HAP-1 (cell line): ENCODE data around the gene ZBTB8OS.
"Not testable (repeated sequence)": the region's sequence is repeated elsewhere in the genome, so short reads cannot be mapped to it uniquely, and the experiment has no call there.

Experiments
- DNase-seq, 2 experiments: peaks; one replicate each; pipeline ENCODE4 v3.0.0-alpha.2; 2016 to 2020; ENCODE audit warnings: low spot score in 2 of 2
- H3K27me3 ChIP-seq: fragments of 250-450 bp; sonication (Bioruptor Pico); 2 replicates; pipeline ENCODE4 v1.5.1; 2020; ENCODE audit warnings: low read depth, mild to moderate bottlenecking, moderate library complexity
- H3K36me3 ChIP-seq: fragments of 250-450 bp; sonication (Bioruptor Pico); replicated peaks from 2 replicates; pipeline ENCODE4 v1.5.1; 2020; ENCODE audit warnings: mild to moderate bottlenecking
- H3K4me1 ChIP-seq: fragments of 250-450 bp; sonication (Bioruptor Pico); 2 replicates; pipeline ENCODE4 v1.5.1; 2020; ENCODE audit warnings: mild to moderate bottlenecking
- H3K4me3 ChIP-seq: fragments of 250-450 bp; sonication (Bioruptor Pico); 2 replicates; pipeline ENCODE4 v1.5.1; 2020; ENCODE audit warnings: mild to moderate bottlenecking, moderate library complexity
- H3K9me3 ChIP-seq: fragments of 250-450 bp; sonication (Bioruptor Pico); 2 replicates; pipeline ENCODE4 v1.5.1; 2020; ENCODE audit warnings: mild to moderate bottlenecking, moderate library complexity
- in situ Hi-C: fragments of 300-500 bp; cut with MboI; formaldehyde crosslinking; loops from 3 replicates; pipeline ENCODE4 v1.14.3; 2020; ENCODE audit warnings: low sequenced_read_pairs, inconsistent platforms, mixed read lengths

Gene ZBTB8OS

GRCh38 chr1:32668716-32669115, 18.4 kb upstream of the ZBTB8OS start:
- in situ Hi-C loops = loop anchor here (10.0 kb wide), 1 partner anchor 116 kb away; no protein-coding TSS in a partner anchor
- H3K4me3 ChIP-seq, H3K27me3 ChIP-seq, H3K9me3 ChIP-seq, H3K4me1 ChIP-seq, DNase-seq: not testable (repeated sequence)
- peaks cover 98% of the 10 kb centered on the region for H3K36me3 ChIP-seq

GRCh38 chr1:32666901-32667566, 16.7 kb upstream of the ZBTB8OS start:
- H3K36me3 ChIP-seq = peaks cover 98% of the 10 kb centered on the region
- DNase-seq = no peak
- in situ Hi-C loops = loop anchor here (10.0 kb wide), 1 partner anchor 118 kb away; no protein-coding TSS in a partner anchor

GRCh38 chr1:32665915-32666314, 15.6 kb upstream of the ZBTB8OS start:
- Histone ChIP-seq H3K36me3 (peaks cover 97% of the 10 kb centered on the region), H3K9me3 (no peaks in the 10 kb centered on the region), H3K27me3 (no peaks in the 10 kb centered on the region), H3K4me1 (0 out of 2 replicates have a peak, but pooled peaks cover 2% of the 10 kb centered on the region), H3K4me3 (no peak overlapping the region)
- in situ Hi-C loops = loop anchor here (10.0 kb wide), 1 partner anchor 119 kb away; no protein-coding TSS in a partner anchor
- DNase-seq = no peak

More at GRCh38 chr1:32666901-32667566, 16.7 kb upstream of the ZBTB8OS start:
- Histone ChIP-seq H3K27me3 (no peaks in the 10 kb centered on the region), H3K4me3 (no peak overlapping the region), H3K9me3 (no peaks in the 10 kb centered on the region), H3K4me1 (0 out of 2 replicates have a peak, but pooled peaks cover 2% of the 10 kb centered on the region)

GRCh38 chr1:32659581-32659980, 9.2 kb upstream of the ZBTB8OS start:
- no peak for DNase-seq
- Histone ChIP-seq H3K9me3 (no peaks in the 10 kb centered on the region), H3K36me3 (peaks cover 95% of the 10 kb centered on the region), H3K27me3 (no peaks in the 10 kb centered on the region), H3K4me1 (peaks cover 4% of the 10 kb centered on the region; the same call in 1 of the 2 replicates), H3K4me3 (no peak overlapping the region)
- in situ Hi-C loops = no loop called here

GRCh38 chr1:32652244-32652962, 2.1 kb upstream of the ZBTB8OS start:
- H3K27me3 ChIP-seq = no peaks in the 10 kb centered on the region
- DNase-seq = no peak
- peak overlapping the region; percentile 85 for H3K4me3 ChIP-seq
- peaks cover 69% of the 10 kb centered on the region for H3K36me3 ChIP-seq
- H3K4me1 ChIP-seq = peaks cover 25% of the 10 kb centered on the region
- H3K9me3 ChIP-seq = no peaks in the 10 kb centered on the region
- in situ Hi-C loops = no loop called here

GRCh38 chr1:32651461-32652073, 1.2 kb upstream of the ZBTB8OS start:
- no peak for DNase-seq
- in situ Hi-C loops = no loop called here
- Histone ChIP-seq H3K4me1 (peaks cover 25% of the 10 kb centered on the region), H3K9me3 (no peaks in the 10 kb centered on the region), H3K36me3 (peaks cover 61% of the 10 kb centered on the region), H3K4me3 (peak overlapping the region; percentile 85), H3K27me3 (no peaks in the 10 kb centered on the region)

- in situ Hi-C loops = no loop called here
- H3K4me1 ChIP-seq = peaks cover 25% of the 10 kb centered on the region
- H3K36me3 ChIP-seq = peaks cover 54% of the 10 kb centered on the region
- peak within 1 kb of the TSS; percentile 85 for H3K4me3 ChIP-seq
- H3K9me3 ChIP-seq = no peaks in the 10 kb centered on the region
- no peaks in the 10 kb centered on the region for H3K27me3 ChIP-seq
- DNase-seq = peak; percentile 92 to 98
These were observed 556 bp upstream of the ZBTB8OS start, which contains the start of gene RBBP4 for GRCh38 chr1:32650752-32651460. TSS of gene RBBP4 (plus strand) at chr1:32651208. CDS start at chr1:32651307, 99 bp downstream.

GRCh38 chr1:32647308-32648134, 2.8 kb downstream of the ZBTB8OS start:
- no peak for DNase-seq
- H3K4me3 ChIP-seq = no peak overlapping the region
- in situ Hi-C loops = no loop called here

GRCh38 chr1:32644426-32644825, 5.9 kb downstream of the ZBTB8OS start:
- H3K9me3 ChIP-seq = no peaks in the 10 kb centered on the region
- H3K4me3 ChIP-seq = no peak overlapping the region
- H3K4me1 ChIP-seq = peaks cover 23% of the 10 kb centered on the region
- no peak for DNase-seq
- no peaks in the 10 kb centered on the region for H3K27me3 ChIP-seq
- in situ Hi-C loops = no loop called here
- H3K36me3 ChIP-seq = peaks cover 8% of the 10 kb centered on the region

More at GRCh38 chr1:32647308-32648134, 2.8 kb downstream of the ZBTB8OS start:
- Histone ChIP-seq H3K4me1 (peaks cover 16% of the 10 kb centered on the region), H3K27me3 (no peaks in the 10 kb centered on the region), H3K9me3 (no peaks in the 10 kb centered on the region), H3K36me3 (peaks cover 22% of the 10 kb centered on the region)

- H3K27me3 ChIP-seq, H3K9me3 ChIP-seq, H3K36me3 ChIP-seq, in situ Hi-C loops: not testable (repeated sequence)
- DNase-seq = peak; percentile 34 to 92
- peak overlapping the region; percentile 10; the same call in 1 of the 2 replicates for H3K4me3 ChIP-seq
- H3K4me1 ChIP-seq = peaks cover 27% of the 10 kb centered on the region
These were observed 8.0 kb downstream of the ZBTB8OS start for GRCh38 chr1:32642292-32642827.

GRCh38 chr1:32639489-32640075, 10.8 kb downstream of the ZBTB8OS start:
- DNase-seq = no peak
- no peaks in the 10 kb centered on the region for H3K9me3 ChIP-seq
- H3K36me3 ChIP-seq = no peaks in the 10 kb centered on the region; the same call in none of the 2 replicates
- no peaks in the 10 kb centered on the region for H3K27me3 ChIP-seq
- in situ Hi-C loops = no loop called here
- H3K4me1 ChIP-seq = peaks cover 36% of the 10 kb centered on the region
- no peak overlapping the region for H3K4me3 ChIP-seq

- in situ Hi-C loops = no loop called here
- H3K36me3 ChIP-seq = peaks cover 7% of the 10 kb centered on the region
- no peak overlapping the region for H3K4me3 ChIP-seq
- H3K4me1 ChIP-seq = peaks cover 41% of the 10 kb centered on the region
- peak; percentile 54 to 77 for DNase-seq
- no peaks in the 10 kb centered on the region for H3K27me3 ChIP-seq
- no peaks in the 10 kb centered on the region for H3K9me3 ChIP-seq
These were observed 13.3 kb downstream of the ZBTB8OS start for GRCh38 chr1:32636914-32637645.
